Uterus (tissue), 4 donors: Measurements from ENCODE around the gene TMEM59L. TPM values are rescaled to one million over a fixed set of nuclear protein-coding genes. Genes with fewer than 3 reads are reported as not detected.
A peak's percentile ranks its signal among the peaks of the same experiment; 100 is the strongest.

Source experiments
- DNase-seq, 2 donors: peaks; one replicate each; pipeline ENCODE4 v3.0.0-alpha.2; 2019 to 2020
- H3K27ac ChIP-seq, 2 donors: fragments of 200-600 bp; sonication (generic); 1 replicate in 1 of 2; 2 replicates in 1 of 2; pipeline ENCODE4 v1.5.1; 2016 to 2018
- H3K27me3 ChIP-seq, 2 donors: fragments of 200-600 bp; sonication (generic); one replicate each; pipeline ENCODE4 v1.5.1; 2018 to 2019; ENCODE audit warnings: control low read depth in 1 of 2
- H3K36me3 ChIP-seq, 2 donors: fragments of 200-600 bp; sonication (generic); one replicate each; pipeline ENCODE4 v1.5.1; 2019; ENCODE audit warnings: control low read depth in 1 of 2
- H3K4me1 ChIP-seq, 2 donors: fragments of 200-600 bp; sonication (generic); one replicate each; pipeline ENCODE4 v1.5.1; 2018 to 2019; ENCODE audit warnings: control low read depth in 1 of 2
- H3K4me3 ChIP-seq, 2 donors: fragments of 200-600 bp; sonication (generic); 1 replicate in 1 of 2; 2 replicates in 1 of 2; pipeline ENCODE4 v1.5.1; 2018 to 2019; ENCODE audit warnings: mild to moderate bottlenecking in 1 of 2
- H3K9me3 ChIP-seq, 2 donors: fragments of 200-600 bp; sonication (generic); one replicate each; pipeline ENCODE4 v1.5.1; 2019; ENCODE audit warnings: control low read depth in 1 of 2
- CTCF ChIP-seq, 4 experiments: fragments of 200-600 bp in 2 of 4; fragments of 450-650 bp in 2 of 4; sonication (generic) in 2 of 4; IDR thresholded peaks; one replicate each; pipeline ENCODE4 v1.5.1; 2016 to 2019; ENCODE audit warnings: antibody characterized with exemption in 4 of 4, mild to moderate bottlenecking in 2 of 4, moderate library complexity in 1 of 4
- POLR2A ChIP-seq, 2 donors: fragments of 450-650 bp; IDR thresholded peaks; one replicate each; pipeline ENCODE4 v1.6.1; 2016; ENCODE audit warnings: antibody characterized with exemption in 2 of 2, mild to moderate bottlenecking in 1 of 2, moderate library complexity in 1 of 2
- intact Hi-C: fragments of 100-400 bp; cut with DNase I; formaldehyde crosslinking; loops from one replicate; pipeline ENCODE4 v1.15.1; 2023; ENCODE audit warnings: low total_unique reads
- total RNA-seq, 4 donors: library from RNA; depleted of rRNA in 3 of 4; stranded (reverse); fragments of >200 nt in 3 of 4; gene quantifications; one replicate each; pipeline versions ENCODE4 v1.1.0 to v1.2.4, GENCODE V29; 2014 to 2023
- donor health status: DM: yes; HTN: yes; CAD: no.

TMEM59L gene
- total RNA-seq, 4 donors from 2014 or later: 0.26 to 7.5 TPM; not detected in 2

GRCh38 chr19:18594096-18594823, 18.4 kb upstream of the TMEM59L start:
- Histone ChIP-seq H3K4me3 (peak overlapping the region in 1 of 2 donors; percentile 25), H3K36me3 (no peaks in the 10 kb centered on the region), H3K27ac (peak overlapping the region in 1 of 2 donors; percentile 47), H3K9me3 (no peaks in the 10 kb centered on the region), H3K4me1 (peaks cover 4 to 17% of the 10 kb centered on the region in 2 donors), H3K27me3 (peaks cover 0 to 9% of the 10 kb centered on the region in 2 donors)
- intact Hi-C loops: loop anchor here (5.0 kb wide), 1 partner anchor 253 kb away; no protein-coding TSS in a partner anchor
- peak; percentile 71 to 87 for DNase-seq
- TF ChIP-seq CTCF (IDR thresholded peaks at IDR 0.05) (peak; percentile 70 to 96 (median 95)), POLR2A (IDR thresholded peaks at IDR 0.05) (peak in 1 of 2 donors; percentile 29)

- Histone ChIP-seq H3K9me3 (no peaks in the 10 kb centered on the region), H3K27ac (no peak overlapping the region), H3K4me3 (peak overlapping the region in 1 of 2 donors; percentile 25), H3K4me1 (peaks cover 4 to 12% of the 10 kb centered on the region in 2 donors), H3K36me3 (no peaks in the 10 kb centered on the region), H3K27me3 (peaks cover 0 to 9% of the 10 kb centered on the region in 2 donors)
- no peak for TF ChIP-seq CTCF (IDR thresholded peaks at IDR 0.05)
- no peak for TF ChIP-seq POLR2A (IDR thresholded peaks at IDR 0.05)
- DNase-seq: no peak
- intact Hi-C loops: loop anchor here (5.0 kb wide), 1 partner anchor 252 kb away; no protein-coding TSS in a partner anchor
These were observed 17.8 kb upstream of the TMEM59L start for GRCh38 chr19:18594824-18595373.

GRCh38 chr19:18595475-18595874, 17.2 kb upstream of the TMEM59L start:
- no peak for DNase-seq
- peaks cover 0 to 9% of the 10 kb centered on the region in 2 donors for H3K27me3 ChIP-seq
- no peaks in the 10 kb centered on the region for H3K36me3 ChIP-seq
- intact Hi-C loops: no loop called here
- H3K4me1 ChIP-seq: peaks cover 4 to 12% of the 10 kb centered on the region in 2 donors
- TF ChIP-seq POLR2A (IDR thresholded peaks at IDR 0.05) (no peak), CTCF (IDR thresholded peaks at IDR 0.05) (no peak)
- H3K4me3 ChIP-seq: no peak overlapping the region
- no peak overlapping the region for H3K27ac ChIP-seq
- no peaks in the 10 kb centered on the region for H3K9me3 ChIP-seq

GRCh38 chr19:18596752-18597157, 15.9 kb upstream of the TMEM59L start:
- Histone ChIP-seq H3K4me1 (peaks cover 4 to 12% of the 10 kb centered on the region in 2 donors), H3K36me3 (no peaks in the 10 kb centered on the region), H3K27me3 (peaks cover 2 to 9% of the 10 kb centered on the region in 2 donors), H3K9me3 (no peaks in the 10 kb centered on the region), H3K27ac (no peak overlapping the region), H3K4me3 (no peak overlapping the region)
- no peak for TF ChIP-seq CTCF (IDR thresholded peaks at IDR 0.05)
- TF ChIP-seq POLR2A (IDR thresholded peaks at IDR 0.05): no peak
- intact Hi-C loops: no loop called here
- DNase-seq: peak; percentile 41 to 43
